GM12891 (cell line): ENCODE data around the gene RAB1B.

ENCODE experiments used
- POLR2A ChIP-seq: IDR thresholded peaks from 2 replicates; pipeline ENCODE4 v1.6.1; 2011; ENCODE audit warnings: low read depth, low read length, control low read depth
- POLR2AphosphoS5 ChIP-seq: IDR thresholded peaks from 2 replicates; pipeline ENCODE4 v1.6.1; 2011; ENCODE audit warnings: low read depth, low read length, control low read depth
- SPI1 ChIP-seq: IDR thresholded peaks from 2 replicates; pipeline ENCODE4 v1.6.1; 2011; ENCODE audit warnings: low read depth, low read length, control low read depth

GRCh38 chr11:66263231-66263630, 5.2 kb upstream of the RAB1B start:
- TF ChIP-seq POLR2A = no peak
- TF ChIP-seq POLR2AphosphoS5 = no peak
- no peak for TF ChIP-seq SPI1
